Neural cell (in vitro differentiated cells): ENCODE data around the gene MEN1. TPM values are rescaled to one million over a fixed set of nuclear protein-coding genes. Genes with fewer than 3 reads are reported as not detected.

ENCODE experiments used
- H2AFZ ChIP-seq: fragments of 200-600, 300-800 bp; sonication (generic), shearing (Covaris generic); 2 replicates; pipeline ENCODE4 v1.6.0; 2014; ENCODE audit warnings: low read depth, mild to moderate bottlenecking, antibody characterized with exemption, low read length, moderate library complexity
- H3F3A ChIP-seq: fragments of 200-600 bp; shearing (Covaris generic); 2 replicates; pipeline ENCODE4 v1.6.1; 2016; ENCODE audit warnings: mild to moderate bottlenecking, moderate library complexity, mixed read lengths, antibody characterized with exemption, low read length; ENCODE audit not compliant: insufficient read depth, poor library complexity, severe bottlenecking
- H3K27ac ChIP-seq: fragments of 200-600, 300-800 bp; sonication (generic), shearing (Covaris generic); 2 replicates; pipeline ENCODE4 v1.5.1; 2014; ENCODE audit warnings: mild to moderate bottlenecking, low read length, moderate library complexity
- H3K27me3 ChIP-seq: fragments of 300-800, 200-600 bp; sonication (generic), shearing (Covaris generic); 2 replicates; pipeline ENCODE4 v1.6.0; 2014; ENCODE audit warnings: mild to moderate bottlenecking, low read depth, low read length, moderate library complexity; ENCODE audit not compliant: insufficient read depth
- H3K36me3 ChIP-seq: fragments of 300-800, 200-600 bp; sonication (generic), shearing (Covaris generic); 2 replicates; pipeline ENCODE4 v1.5.1; 2014; ENCODE audit warnings: mild to moderate bottlenecking, antibody characterized with exemption, low read length, moderate library complexity; ENCODE audit not compliant: insufficient read depth
- H3K4me2 ChIP-seq: fragments of 300-800, 200-600 bp; sonication (generic), shearing (Covaris generic); 2 replicates; pipeline ENCODE4 v1.6.0; 2014; ENCODE audit warnings: mild to moderate bottlenecking, low read length
- H3K4me3 ChIP-seq: fragments of 300-800, 200-600 bp; sonication (generic), shearing (Covaris generic); 2 replicates; pipeline ENCODE4 v1.5.1; 2014; ENCODE audit warnings: mild to moderate bottlenecking, low read length, moderate library complexity
- H3K79me2 ChIP-seq: fragments of 200-600 bp; shearing (Covaris generic); replicated peaks from 2 replicates; pipeline ENCODE4 v1.6.0; 2014; ENCODE audit warnings: mild to moderate bottlenecking, low read length, moderate library complexity; ENCODE audit not compliant: insufficient read depth
- H3K9ac ChIP-seq: fragments of 300-800, 200-600 bp; sonication (generic), shearing (Covaris generic); 2 replicates; pipeline ENCODE4 v1.6.1; 2016; ENCODE audit warnings: mild to moderate bottlenecking, low read length, mixed read lengths
- H3K9me2 ChIP-seq: fragments of 200-600 bp; shearing (Covaris generic); 2 replicates; pipeline ENCODE4 v1.6.1; 2016; ENCODE audit warnings: mild to moderate bottlenecking, low read length, mixed read lengths; ENCODE audit not compliant: insufficient read depth
- H3K9me3 ChIP-seq: fragments of 200-600, 300-800 bp; sonication (generic), shearing (Covaris generic); 2 replicates; pipeline ENCODE4 v1.6.1; 2016; ENCODE audit warnings: mild to moderate bottlenecking, mixed run types, low read length, moderate library complexity, mixed read lengths
- H4K20me1 ChIP-seq: fragments of 200-600 bp; shearing (Covaris generic); 2 replicates; pipeline ENCODE4 v1.6.1; 2016; ENCODE audit warnings: mild to moderate bottlenecking, mixed run types; ENCODE audit not compliant: insufficient read depth
- CTCF ChIP-seq: fragments of 450-650 bp; IDR thresholded peaks from 2 replicates; pipeline ENCODE4 v1.5.1; 2014; ENCODE audit warnings: antibody characterized with exemption, mild to moderate bottlenecking, moderate library complexity; ENCODE audit not compliant: poor library complexity, severe bottlenecking
- EP300 ChIP-seq: fragments of 450-650 bp; conservative IDR thresholded peaks from 2 replicates; pipeline ENCODE4 v1.6.1; 2014; ENCODE audit warnings: antibody characterized with exemption, mild to moderate bottlenecking, moderate library complexity; ENCODE audit not compliant: poor library complexity, severe bottlenecking
- EZH2 ChIP-seq: fragments of 200-600, 300-800 bp; shearing (Covaris generic), sonication (generic); IDR thresholded peaks from 2 replicates; pipeline ENCODE4 v1.6.1; 2014; ENCODE audit warnings: antibody characterized with exemption, low read length, borderline replicate concordance, mild to moderate bottlenecking; ENCODE audit not compliant: insufficient read depth, poor library complexity, severe bottlenecking
- MXI1 ChIP-seq: fragments of 450-650 bp; conservative IDR thresholded peaks from 2 replicates; pipeline ENCODE4 v1.6.1; 2014; ENCODE audit warnings: antibody characterized with exemption, mild to moderate bottlenecking; ENCODE audit not compliant: poor library complexity, severe bottlenecking
- POLR2AphosphoS5 ChIP-seq: IDR thresholded peaks from 2 replicates; pipeline ENCODE4 v1.6.1; 2012
- RAD21 ChIP-seq: fragments of 450-650 bp; conservative IDR thresholded peaks from 2 replicates; pipeline ENCODE4 v1.6.1; 2014; ENCODE audit warnings: antibody characterized with exemption, mild to moderate bottlenecking, moderate library complexity
- REST ChIP-seq: IDR thresholded peaks from 2 replicates; pipeline ENCODE4 v1.6.1; 2012; ENCODE audit warnings: borderline replicate concordance
- SMC3 ChIP-seq: fragments of 450-650 bp; conservative IDR thresholded peaks from 2 replicates; pipeline ENCODE4 v1.6.1; 2014; ENCODE audit warnings: antibody characterized with exemption, mild to moderate bottlenecking, moderate library complexity; ENCODE audit not compliant: poor library complexity
- TAF1 ChIP-seq: IDR thresholded peaks from 2 replicates; pipeline ENCODE4 v1.6.1; 2012; ENCODE audit warnings: low read depth
- polyA plus RNA-seq: library from polyadenylated mRNA; depleted of rRNA; stranded (reverse); fragments of >200 nt; gene quantifications from 2 replicates; pipeline ENCODE4 v1.2.3, GENCODE V29; 2014

The MEN1 gene
- polyA plus RNA-seq, 1 donor from 2014 or later, result 16.8 TPM

DNA sequence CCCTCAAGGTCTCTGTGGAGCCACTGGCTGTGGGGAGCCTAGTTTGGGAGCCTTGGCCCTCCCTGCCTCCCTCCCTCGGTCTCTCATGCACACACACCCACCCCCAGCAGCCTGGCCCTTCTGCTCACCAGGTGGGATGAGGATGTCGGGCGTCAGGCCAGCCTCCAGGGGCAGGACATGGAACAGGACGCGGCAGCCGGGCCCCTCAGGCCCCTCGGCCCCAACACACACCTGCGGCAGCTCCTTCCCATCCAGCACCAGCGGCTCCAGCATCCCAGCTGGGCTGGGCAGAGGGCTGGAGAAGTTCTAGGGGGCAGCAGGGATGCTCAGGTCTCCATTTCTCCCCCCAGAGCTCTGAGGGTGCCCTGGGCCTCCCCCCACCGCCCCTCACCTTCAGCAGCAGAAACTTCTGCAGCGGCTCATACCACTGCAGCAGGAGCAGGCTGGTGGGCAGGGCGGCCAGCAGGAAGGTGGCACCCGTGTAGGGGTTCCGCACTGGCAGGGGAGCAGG, 18.5 kb downstream of the MEN1 start:
- H3K9ac ChIP-seq, result no peak overlapping the region
- no peaks in the 10 kb centered on the region for H3K79me2 ChIP-seq
- no peak for TF ChIP-seq POLR2AphosphoS5
- TF ChIP-seq CTCF, result no peak
- no peak for TF ChIP-seq RAD21
- TF ChIP-seq TAF1, result no peak
- no peak for TF ChIP-seq SMC3
- no peak for TF ChIP-seq EZH2
- TF ChIP-seq MXI1, result no peak
- TF ChIP-seq REST, result no peak
- no peak for TF ChIP-seq EP300
- H3K4me3 ChIP-seq, result no peak overlapping the region
- H3K9me2 ChIP-seq, result no peaks in the 10 kb centered on the region
- no peak overlapping the region for H2AFZ ChIP-seq
- no peaks in the 10 kb centered on the region for H3F3A ChIP-seq
- H3K27ac ChIP-seq, result no peak overlapping the region
- no peaks in the 10 kb centered on the region for H3K36me3 ChIP-seq
- H3K4me2 ChIP-seq, result no peak overlapping the region
- H4K20me1 ChIP-seq, result no peaks in the 10 kb centered on the region
- H3K9me3 ChIP-seq, result no peaks in the 10 kb centered on the region
- no peaks in the 10 kb centered on the region for H3K27me3 ChIP-seq

DNA sequence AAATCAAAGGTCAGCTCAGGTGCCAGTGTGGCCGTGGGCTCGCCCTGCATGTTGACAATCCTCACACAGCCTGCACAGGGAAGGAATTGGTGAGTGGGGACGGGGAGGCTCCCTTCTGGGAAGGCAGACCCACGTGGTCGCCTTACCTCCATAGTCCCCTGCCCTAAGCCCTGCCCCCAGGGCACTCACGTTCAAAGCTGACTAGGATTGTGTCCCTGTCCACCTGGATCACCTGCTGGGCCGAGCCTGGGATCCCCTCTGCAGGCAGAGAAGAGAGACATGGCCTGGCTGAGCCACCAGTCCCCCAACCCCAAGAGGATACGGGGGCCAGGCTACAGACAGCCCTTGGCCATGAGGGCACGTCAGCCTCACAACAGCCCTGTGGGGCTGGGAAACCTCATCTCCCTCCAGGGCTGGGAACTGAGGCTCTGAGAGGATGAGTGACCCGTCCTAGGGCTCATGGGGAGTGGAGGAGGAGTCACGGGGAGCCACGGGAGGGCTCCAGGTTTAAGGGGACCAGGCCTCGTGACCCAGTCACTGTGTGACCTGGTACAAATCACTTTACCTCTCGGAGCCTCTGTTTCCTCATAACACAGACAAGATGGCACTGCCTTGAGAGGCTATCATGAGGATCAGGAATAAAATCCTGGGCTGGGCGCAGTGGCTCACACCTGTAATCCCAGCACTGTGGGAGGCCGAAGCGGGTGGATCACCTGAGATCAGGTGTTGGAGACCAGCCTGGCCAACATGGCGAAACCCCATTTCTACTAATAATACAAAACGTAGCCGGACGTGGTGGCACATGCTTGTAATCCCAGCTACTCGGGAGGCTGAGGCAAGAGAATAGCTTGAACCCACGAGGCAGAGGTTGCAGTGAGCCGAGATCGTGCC, 19.9 kb downstream of the MEN1 start:
- no peak overlapping the region for H3K4me3 ChIP-seq
- H3K9ac ChIP-seq, result no peak overlapping the region
- no peak for TF ChIP-seq RAD21
- TF ChIP-seq POLR2AphosphoS5, result no peak
- TF ChIP-seq TAF1, result no peak
- TF ChIP-seq SMC3, result no peak
- TF ChIP-seq CTCF, result no peak
- TF ChIP-seq EP300, result no peak
- TF ChIP-seq EZH2, result no peak
- TF ChIP-seq REST, result no peak
- no peak for TF ChIP-seq MXI1

More for the DNA sequence above, 19.9 kb downstream of the MEN1 start:
- Histone ChIP-seq H3K9me3 (no peaks in the 10 kb centered on the region), H2AFZ (no peak overlapping the region), H3K79me2 (no peaks in the 10 kb centered on the region), H3K27me3 (no peaks in the 10 kb centered on the region), H3F3A (no peaks in the 10 kb centered on the region), H3K36me3 (no peaks in the 10 kb centered on the region), H3K27ac (no peak overlapping the region), H3K4me2 (no peak overlapping the region), H3K9me2 (no peaks in the 10 kb centered on the region), H4K20me1 (no peaks in the 10 kb centered on the region)
